A673 (cell line): Measurements from ENCODE around the gene COL28A1. TPM values are rescaled to one million over a fixed set of nuclear protein-coding genes. Genes with fewer than 3 reads are reported as not detected.

Experiments used
- BruUV-seq: library from RNA; stranded (reverse); fragments of 400-500 nt; replicated peaks from 2 replicates; lab custom pipeline; 2021; lab: Mats Ljungman, UMichigan
- CTCF ChIA-PET: fragments of 300-600 bp; sonication (Branson Sonifier 250); formaldehyde crosslinking; loops from one replicate; lab custom pipeline; 2022; ENCODE audit warnings: antibody characterized with exemption; lab: Charles Lee
- POLR2A ChIA-PET: fragments of 300-600 bp; sonication (Branson Sonifier 250); formaldehyde crosslinking; loops from one replicate; lab custom pipeline; 2022; ENCODE audit warnings: antibody characterized with exemption; ENCODE audit not compliant: low non-redundant PET; lab: Charles Lee
- DNase-seq: peaks from one replicate; pipeline ENCODE4 v3.0.0-alpha.2; 2015; ENCODE audit warnings: low spot score
- H3K27ac ChIP-seq: fragments of 200-600 bp; sonication (generic); 2 replicates; pipeline ENCODE4 v1.5.1; 2016; ENCODE audit warnings: mixed run types, low read depth, mild to moderate bottlenecking, mixed read lengths, antibody characterized with exemption, low read length; ENCODE audit not compliant: poor library complexity, severe bottlenecking
- H3K27me3 ChIP-seq: fragments of 200-600 bp; sonication (generic); replicated peaks from 2 replicates; pipeline ENCODE4 v1.6.1; 2017; ENCODE audit warnings: mixed run types, low read depth, mild to moderate bottlenecking, mixed read lengths, antibody characterized with exemption, low read length; ENCODE audit not compliant: insufficient read depth, poor library complexity
- H3K36me3 ChIP-seq: fragments of 200-600 bp; sonication (generic); 2 replicates; pipeline ENCODE4 v1.6.1; 2016; ENCODE audit warnings: mixed run types, mild to moderate bottlenecking, mixed read lengths, antibody characterized with exemption, low read length; ENCODE audit not compliant: insufficient read depth, poor library complexity, severe bottlenecking
- H3K4me1 ChIP-seq: fragments of 200-600 bp; sonication (generic); 2 replicates; pipeline ENCODE4 v1.6.1; 2017; ENCODE audit warnings: mixed run types, mild to moderate bottlenecking, mixed read lengths, antibody characterized with exemption, low read length; ENCODE audit not compliant: insufficient read depth, poor library complexity, severe bottlenecking
- H3K4me3 ChIP-seq: fragments of 200-600 bp; sonication (generic); 2 replicates; pipeline ENCODE4 v1.5.1; 2016; ENCODE audit warnings: low read depth, mixed run types, mild to moderate bottlenecking, mixed read lengths, low read length; ENCODE audit not compliant: poor library complexity, severe bottlenecking
- H3K9me3 ChIP-seq: fragments of 200-600 bp; sonication (generic); 2 replicates; pipeline ENCODE4 v1.6.1; 2016; ENCODE audit warnings: mixed run types, low read depth, mild to moderate bottlenecking, mixed read lengths, antibody characterized with exemption, low read length; ENCODE audit not compliant: poor library complexity, severe bottlenecking
- CTCF ChIP-seq: fragments of 300-800, 200-600 bp; sonication (generic); conservative IDR thresholded peaks from 2 replicates; pipeline ENCODE4 v1.5.1; 2017; ENCODE audit warnings: low read depth, mild to moderate bottlenecking, antibody characterized with exemption, low read length, moderate library complexity, mixed read lengths
- EZH2 ChIP-seq: fragments of 200-600 bp; sonication (generic); IDR thresholded peaks from 2 replicates; pipeline ENCODE4 v1.6.1; 2017; ENCODE audit warnings: borderline replicate concordance, low read depth, mild to moderate bottlenecking, mixed read lengths, antibody characterized with exemption, low read length; ENCODE audit not compliant: poor library complexity, severe bottlenecking
- intact Hi-C: fragments of 100-400 bp; cut with micrococcal nuclease; formaldehyde crosslinking; loops from one replicate; pipeline ENCODE4 v1.10.0; 2022; ENCODE audit not compliant: unreplicated experiment
- total RNA-seq: library from RNA; stranded (reverse); gene quantifications from 2 replicates; pipeline ENCODE4 v1.2.3, GENCODE V29; 2021

COL28A1 gene
- total RNA-seq, 1 experiment from 2014 or later = 0.34 TPM

- intact Hi-C loops = no loop called here
- no peak for TF ChIP-seq CTCF
- no peak for TF ChIP-seq EZH2
- ChIA-PET CTCF (no interaction called here), POLR2A (no interaction called here)
- no TSS peak for BruUV-seq
- Histone ChIP-seq H3K36me3 (no peaks in the 10 kb centered on the region), H3K4me1 (peaks cover 2% of the 10 kb centered on the region), H3K27ac (no peak overlapping the region), H3K27me3 (no peaks in the 10 kb centered on the region), H3K4me3 (no peak overlapping the region), H3K9me3 (no peaks in the 10 kb centered on the region)
- DNase-seq = no peak
These were observed 44.6 kb downstream of the COL28A1 start for GRCh38 chr7:7491044-7491443.

- Histone ChIP-seq H3K9me3 (no peaks in the 10 kb centered on the region), H3K36me3 (no peaks in the 10 kb centered on the region), H3K27me3 (no peaks in the 10 kb centered on the region), H3K27ac (no peak overlapping the region), H3K4me3 (no peak overlapping the region), H3K4me1 (no peaks in the 10 kb centered on the region)
- no TSS peak for BruUV-seq
- no peak for DNase-seq
- POLR2A ChIA-PET = no interaction called here
- intact Hi-C loops = no loop called here
- CTCF ChIA-PET = no interaction called here
- TF ChIP-seq EZH2 (no peak), CTCF (no peak)
These were observed 45.7 kb downstream of the COL28A1 start for GRCh38 chr7:7490003-7490402.

- Histone ChIP-seq H3K9me3 (no peaks in the 10 kb centered on the region), H3K27me3 (no peaks in the 10 kb centered on the region), H3K27ac (no peak overlapping the region), H3K36me3 (no peaks in the 10 kb centered on the region), H3K4me1 (no peaks in the 10 kb centered on the region), H3K4me3 (no peak overlapping the region)
- DNase-seq = no peak
- POLR2A ChIA-PET = no interaction called here
- no peak for TF ChIP-seq EZH2
- no peak for TF ChIP-seq CTCF
- CTCF ChIA-PET = no interaction called here
- no TSS peak for BruUV-seq
- intact Hi-C loops = no loop called here
These were observed 46.1 kb downstream of the COL28A1 start for GRCh38 chr7:7489546-7489945.
